Loucy (cell line): ENCODE measurements around the gene SPPL2C.

Experiments used
- H2AFZ ChIP-seq: fragments of 200-600 bp; sonication (generic); 2 replicates; pipeline ENCODE4 v1.6.0; 2016; ENCODE audit warnings: antibody characterized with exemption, mild to moderate bottlenecking, low read length, moderate library complexity
- H3F3A ChIP-seq: fragments of 200-600 bp; 2 replicates; pipeline ENCODE4 v1.6.0; 2016; ENCODE audit warnings: antibody characterized with exemption, low read depth, mild to moderate bottlenecking
- H3K27me3 ChIP-seq: fragments of 200-600 bp; sonication (generic); 2 replicates; pipeline ENCODE4 v1.6.1; 2014; ENCODE audit warnings: low read length, mild to moderate bottlenecking; ENCODE audit not compliant: insufficient read depth, poor library complexity, severe bottlenecking
- H3K36me3 ChIP-seq: fragments of 200-600 bp; sonication (generic); 2 replicates; pipeline ENCODE4 v1.6.1; 2016; ENCODE audit warnings: low read length; ENCODE audit not compliant: insufficient read depth
- H3K4me1 ChIP-seq: fragments of 200-600 bp; sonication (generic); 2 replicates; pipeline ENCODE4 v1.5.1; 2014; ENCODE audit warnings: low read length, mild to moderate bottlenecking; ENCODE audit not compliant: insufficient read depth, poor library complexity, severe bottlenecking
- H3K4me2 ChIP-seq: fragments of 200-600 bp; sonication (generic); 2 replicates; pipeline ENCODE4 v1.6.0; 2014; ENCODE audit warnings: antibody characterized with exemption, low read length, low read depth, mild to moderate bottlenecking; ENCODE audit not compliant: poor library complexity, severe bottlenecking
- H3K4me3 ChIP-seq: fragments of 200-600 bp; sonication (generic); 2 replicates; pipeline ENCODE4 v1.5.1; 2014; ENCODE audit warnings: low read length, mild to moderate bottlenecking, mixed read lengths; ENCODE audit not compliant: poor library complexity, severe bottlenecking
- H3K79me2 ChIP-seq: fragments of 200-600 bp; sonication (generic); 2 replicates; pipeline ENCODE4 v1.6.1; 2014; ENCODE audit warnings: low read length; ENCODE audit not compliant: insufficient read depth
- H3K9ac ChIP-seq: fragments of 200-600 bp; sonication (generic); 2 replicates; pipeline ENCODE4 v1.6.0; 2014; ENCODE audit warnings: mild to moderate bottlenecking, low read depth, low read length, moderate library complexity; ENCODE audit not compliant: poor library complexity, severe bottlenecking
- H3K9me2 ChIP-seq: fragments of 200-600 bp; sonication (generic); replicated peaks from 2 replicates; pipeline ENCODE4 v1.6.1; 2016; ENCODE audit warnings: low read depth, low read length, mixed read lengths
- H3K9me3 ChIP-seq: fragments of 200-600 bp; sonication (generic); 2 replicates; pipeline ENCODE4 v1.6.1; 2014; ENCODE audit warnings: mild to moderate bottlenecking, antibody characterized with exemption, low read length, low read depth; ENCODE audit not compliant: insufficient read depth
- H4K20me1 ChIP-seq: fragments of 200-600 bp; sonication (generic); 2 replicates; pipeline ENCODE4 v1.6.0; 2014; ENCODE audit warnings: antibody characterized with exemption, low read length, mild to moderate bottlenecking; ENCODE audit not compliant: insufficient read depth, poor library complexity, severe bottlenecking
- EZH2phosphoT487 ChIP-seq: fragments of 200-600 bp; IDR thresholded peaks from 2 replicates; pipeline ENCODE4 v1.6.1; 2018; ENCODE audit warnings: antibody characterized with exemption, mild to moderate bottlenecking, moderate library complexity, borderline replicate concordance
- TF ChIP-seq, protein P1 (sequence below): fragments of 200-600 bp; sonication (generic); conservative IDR thresholded peaks from 2 replicates; pipeline ENCODE4 v1.5.1; 2014; ENCODE audit warnings: mild to moderate bottlenecking, antibody characterized with exemption, low read length

SPPL2C gene

DNA sequence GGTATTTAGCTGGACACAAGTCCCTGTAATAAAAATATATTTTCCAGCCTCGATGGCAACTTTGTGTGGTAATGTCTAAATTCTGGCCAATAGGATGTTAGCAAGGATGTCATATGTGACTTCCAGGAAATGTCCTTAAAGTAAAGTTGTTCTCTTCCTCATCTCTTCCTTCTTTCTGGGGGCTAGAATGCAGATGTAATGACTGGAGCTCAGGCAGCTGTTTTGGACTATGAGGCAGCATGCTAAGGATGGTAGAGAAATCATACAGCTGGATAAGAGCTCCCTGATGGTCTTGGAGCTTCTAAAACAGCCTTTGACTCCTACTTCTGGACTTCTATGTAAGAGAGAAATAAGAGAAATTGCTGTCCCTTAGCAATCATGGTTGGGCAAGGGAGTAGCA is 32.8 kb downstream of the SPPL2C start:
- Histone ChIP-seq H3K36me3 (no peaks in the 10 kb centered on the region), H4K20me1 (no peaks in the 10 kb centered on the region), H3K9ac (no peak overlapping the region), H3K9me3 (no peaks in the 10 kb centered on the region), H3K4me3 (no peak overlapping the region), H3K79me2 (no peaks in the 10 kb centered on the region), H3K9me2 (no peaks in the 10 kb centered on the region), H3K27me3 (no peaks in the 10 kb centered on the region), H3K4me1 (peaks cover 11% of the 10 kb centered on the region), H2AFZ (no peak overlapping the region), H3F3A (no peaks in the 10 kb centered on the region), H3K4me2 (no peak overlapping the region)
- TF ChIP-seq EZH2phosphoT487: no peak
- TF ChIP-seq, protein P1, sequence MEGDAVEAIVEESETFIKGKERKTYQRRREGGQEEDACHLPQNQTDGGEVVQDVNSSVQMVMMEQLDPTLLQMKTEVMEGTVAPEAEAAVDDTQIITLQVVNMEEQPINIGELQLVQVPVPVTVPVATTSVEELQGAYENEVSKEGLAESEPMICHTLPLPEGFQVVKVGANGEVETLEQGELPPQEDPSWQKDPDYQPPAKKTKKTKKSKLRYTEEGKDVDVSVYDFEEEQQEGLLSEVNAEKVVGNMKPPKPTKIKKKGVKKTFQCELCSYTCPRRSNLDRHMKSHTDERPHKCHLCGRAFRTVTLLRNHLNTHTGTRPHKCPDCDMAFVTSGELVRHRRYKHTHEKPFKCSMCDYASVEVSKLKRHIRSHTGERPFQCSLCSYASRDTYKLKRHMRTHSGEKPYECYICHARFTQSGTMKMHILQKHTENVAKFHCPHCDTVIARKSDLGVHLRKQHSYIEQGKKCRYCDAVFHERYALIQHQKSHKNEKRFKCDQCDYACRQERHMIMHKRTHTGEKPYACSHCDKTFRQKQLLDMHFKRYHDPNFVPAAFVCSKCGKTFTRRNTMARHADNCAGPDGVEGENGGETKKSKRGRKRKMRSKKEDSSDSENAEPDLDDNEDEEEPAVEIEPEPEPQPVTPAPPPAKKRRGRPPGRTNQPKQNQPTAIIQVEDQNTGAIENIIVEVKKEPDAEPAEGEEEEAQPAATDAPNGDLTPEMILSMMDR: no peak

- Histone ChIP-seq H3K9me3 (no peaks in the 10 kb centered on the region), H3F3A (no peaks in the 10 kb centered on the region), H3K9me2 (no peaks in the 10 kb centered on the region), H3K4me2 (no peak overlapping the region), H4K20me1 (no peaks in the 10 kb centered on the region), H3K27me3 (no peaks in the 10 kb centered on the region), H3K9ac (no peak overlapping the region), H2AFZ (no peak overlapping the region), H3K4me1 (no peaks in the 10 kb centered on the region), H3K4me3 (no peak overlapping the region), H3K36me3 (no peaks in the 10 kb centered on the region), H3K79me2 (no peaks in the 10 kb centered on the region)
- TF ChIP-seq EZH2phosphoT487: no peak
- TF ChIP-seq, protein P1: no peak
Measured at GRCh38 chr17:45883063-45883462, 38.4 kb downstream of the SPPL2C start.

- no peak overlapping the region for H2AFZ ChIP-seq
- H3K79me2 ChIP-seq: no peaks in the 10 kb centered on the region
- H3K4me1 ChIP-seq: no peaks in the 10 kb centered on the region
- H3K4me3 ChIP-seq: no peak overlapping the region
- H4K20me1 ChIP-seq: no peaks in the 10 kb centered on the region
- H3K9me2 ChIP-seq: no peaks in the 10 kb centered on the region
- H3K4me2 ChIP-seq: no peak overlapping the region
- no peaks in the 10 kb centered on the region for H3K27me3 ChIP-seq
- no peaks in the 10 kb centered on the region for H3K9me3 ChIP-seq
- no peaks in the 10 kb centered on the region for H3K36me3 ChIP-seq
- H3F3A ChIP-seq: no peaks in the 10 kb centered on the region
- TF ChIP-seq, protein P1: no peak
- TF ChIP-seq EZH2phosphoT487: no peak
- H3K9ac ChIP-seq: no peak overlapping the region
Measured at GRCh38 chr17:45886852-45887251, 42.2 kb downstream of the SPPL2C start.
